GM19099 (cell line): ENCODE results near the gene TXNDC12.

ENCODE experiments used
- POLR2A ChIP-seq: IDR thresholded peaks from 3 replicates; pipeline ENCODE4 v1.6.1; 2011; ENCODE audit warnings: low read depth; ENCODE audit not compliant: insufficient read length; ENCODE audit errors: extremely low read depth

Gene TXNDC12

DNA sequence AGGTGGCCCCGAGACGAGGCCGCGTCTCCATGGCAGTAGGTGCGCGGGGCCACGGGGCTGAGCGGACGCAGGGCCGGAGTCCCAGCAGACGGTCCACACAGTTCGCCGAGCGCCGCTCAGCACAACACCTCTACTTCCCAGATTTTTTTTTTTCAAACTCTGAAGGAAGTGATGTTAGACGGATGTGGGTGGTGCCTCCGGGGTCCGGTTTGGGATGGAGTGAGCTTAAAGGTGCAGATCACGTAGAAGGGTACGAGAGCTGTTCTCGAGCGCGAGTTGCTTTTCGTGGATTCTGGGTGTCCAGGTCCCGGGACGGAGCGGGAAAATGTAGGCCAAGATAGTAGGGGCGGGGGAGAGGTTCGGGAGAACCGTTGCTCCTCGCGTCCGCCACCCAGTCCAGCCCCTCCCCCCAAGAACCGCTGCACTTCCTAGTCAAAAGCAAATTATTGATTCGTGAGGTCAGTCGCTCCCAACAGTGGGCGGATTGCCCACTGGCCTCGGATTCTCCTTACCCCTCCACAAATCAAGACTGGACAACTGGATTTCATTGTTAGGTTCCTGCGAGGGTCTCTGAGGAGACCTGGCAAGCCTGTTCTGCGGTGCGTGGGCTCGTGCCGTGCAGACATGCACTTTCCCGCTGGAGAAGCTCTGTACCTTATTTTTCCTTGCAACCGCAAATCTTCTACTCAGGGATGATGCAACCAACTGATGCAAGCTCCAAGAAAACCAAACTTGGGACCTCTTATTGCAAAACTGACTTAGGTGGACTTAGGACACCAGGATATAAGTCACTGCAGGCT lies at the start of gene TXNDC12:
TSS of gene TXNDC12 (minus strand) at position 126 of the 800 bp plus-strand sequence. CDS start at position 31, 95 bp downstream.
- TF ChIP-seq POLR2A: peak; percentile 81

DNA sequence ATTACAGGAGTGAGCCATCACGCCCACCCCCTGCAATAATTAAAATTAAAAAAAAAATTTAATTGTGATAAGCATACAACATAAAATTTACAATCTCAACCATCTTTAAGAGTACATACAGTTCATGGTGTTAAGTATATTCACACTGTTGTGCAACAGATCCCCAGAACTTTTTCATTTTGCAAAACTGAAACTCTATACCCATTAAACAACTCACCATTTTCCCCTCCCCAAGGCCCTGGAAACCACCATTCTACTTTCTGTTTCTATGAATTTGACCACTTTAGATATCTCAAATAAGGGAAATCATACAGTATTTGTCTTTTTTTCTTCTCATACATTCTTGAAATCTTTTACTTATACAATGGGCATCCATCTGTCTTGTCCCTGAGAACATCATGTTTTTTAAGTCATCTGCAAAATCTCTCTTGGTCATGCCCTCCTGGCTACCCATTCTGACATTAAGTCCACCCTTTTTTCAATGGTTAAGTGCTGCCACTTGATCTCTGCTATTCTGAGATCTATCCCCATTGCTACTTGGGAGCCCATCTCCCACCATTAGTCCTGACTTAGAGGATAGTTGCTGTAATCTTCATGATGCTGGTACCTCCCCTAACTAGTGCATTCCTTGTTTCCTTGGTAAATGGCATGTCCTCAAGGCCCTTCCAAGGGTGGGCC lies 47.5 kb upstream of the TXNDC12 start:
- TF ChIP-seq POLR2A: no peak

GRCh38 chr1:52098139-52098871 lies 43.3 kb upstream of the TXNDC12 start:
- TF ChIP-seq POLR2A: no peak

- TF ChIP-seq POLR2A: no peak
Observed at GRCh38 chr1:52096216-52096615, 41.2 kb upstream of the TXNDC12 start.

GRCh38 chr1:52080014-52080415 lies 25.0 kb upstream of the TXNDC12 start:
- TF ChIP-seq POLR2A: no peak

DNA sequence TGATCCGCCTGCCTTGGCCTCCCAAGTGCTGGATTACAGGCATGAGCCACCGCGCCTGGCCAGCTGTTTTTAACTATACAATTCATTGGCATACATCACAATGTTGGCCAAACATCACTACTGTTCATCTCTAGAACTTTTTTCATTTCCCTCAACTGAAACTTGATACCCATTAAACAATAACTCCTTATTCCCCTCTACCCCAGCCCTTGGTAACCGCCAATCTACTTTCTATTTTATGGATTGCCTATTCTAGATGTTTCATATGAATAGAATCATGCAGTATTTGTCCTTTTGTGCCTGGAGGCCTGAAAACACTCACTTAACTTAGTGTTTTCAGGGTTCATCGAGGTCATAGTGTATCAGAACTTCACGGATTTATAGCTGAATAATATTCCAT lies 17.3 kb upstream of the TXNDC12 start:
- TF ChIP-seq POLR2A: no peak

DNA sequence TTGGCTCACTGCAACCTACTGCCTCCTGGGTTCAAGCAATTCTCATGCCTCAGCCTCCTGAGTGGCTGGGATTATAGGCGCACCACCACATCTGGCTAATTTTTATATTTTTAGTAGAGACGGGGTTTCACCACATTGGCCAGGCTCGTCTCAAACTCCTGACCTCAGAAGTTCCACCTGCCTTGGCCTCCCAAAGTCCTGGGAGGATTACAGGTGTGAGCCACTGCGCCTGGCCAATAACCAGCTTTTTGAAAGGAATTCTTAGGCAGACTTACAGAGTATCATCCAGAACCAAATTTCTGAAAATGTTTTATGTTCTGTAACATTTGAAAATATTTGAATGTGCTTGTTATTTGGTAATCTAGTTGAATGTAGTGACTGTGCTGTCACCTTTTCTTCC lies 15.7 kb upstream of the TXNDC12 start:
- TF ChIP-seq POLR2A: no peak

DNA sequence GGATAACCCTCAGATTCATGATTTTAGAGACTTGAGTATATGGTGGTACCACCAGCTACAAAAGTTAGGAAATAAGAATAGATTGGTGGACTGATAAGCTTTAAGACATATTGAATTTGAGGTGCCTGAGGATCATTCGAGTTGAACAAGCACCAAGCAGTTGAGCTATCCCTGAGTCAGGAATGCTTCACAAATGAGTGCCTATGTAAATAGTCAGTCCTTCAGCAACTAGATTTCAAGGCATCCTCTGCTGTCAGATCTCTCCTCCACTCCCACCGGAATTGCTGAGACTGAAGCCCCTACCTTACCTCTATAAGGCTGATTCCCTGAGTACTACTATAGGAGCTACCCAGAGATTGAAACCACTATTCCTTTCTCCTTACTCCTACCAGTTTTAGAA lies 8.2 kb upstream of the TXNDC12 start:
- no peak for TF ChIP-seq POLR2A

GRCh38 chr1:52060822-52061221 lies 5.8 kb upstream of the TXNDC12 start:
- no peak for TF ChIP-seq POLR2A

DNA sequence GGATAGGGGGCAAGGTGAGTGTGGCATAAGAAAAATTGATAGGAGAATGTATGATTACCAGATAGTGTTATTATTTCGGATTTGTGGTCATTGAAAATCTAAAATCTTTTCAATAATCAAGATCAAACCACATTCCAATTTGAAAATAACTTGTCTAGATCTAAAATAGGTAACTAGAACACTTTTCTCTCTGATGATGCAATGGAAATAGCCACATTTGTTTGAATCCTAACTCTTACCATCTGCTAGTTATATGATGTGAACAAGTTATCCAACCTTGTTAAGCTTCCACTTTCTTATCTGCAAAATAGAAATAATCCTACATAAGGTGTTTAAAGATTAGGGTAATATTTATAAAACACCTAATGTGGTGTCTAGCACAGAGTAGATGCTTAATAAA lies 4.9 kb upstream of the TXNDC12 start:
- no peak for TF ChIP-seq POLR2A

DNA sequence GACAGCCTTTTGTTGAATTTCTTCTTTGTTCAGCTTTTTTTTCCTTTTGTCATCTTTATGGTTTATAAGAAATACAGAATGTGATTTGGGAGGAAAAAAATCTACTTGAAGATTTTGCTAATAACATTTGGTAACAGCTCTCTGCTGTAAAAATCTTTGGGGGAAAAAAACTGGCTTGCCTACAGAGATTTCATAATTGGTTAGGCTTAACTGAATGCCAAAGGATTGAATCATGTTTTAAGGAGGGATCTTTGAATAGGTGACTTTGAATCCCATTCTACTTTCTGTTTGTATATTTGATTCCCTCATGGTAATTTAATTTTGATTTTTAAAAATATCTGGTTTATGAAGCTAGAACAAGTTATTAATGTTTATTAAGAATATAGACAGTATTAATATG lies 4.3 kb upstream of the TXNDC12 start:
- TF ChIP-seq POLR2A: no peak

GRCh38 chr1:52057876-52058415 lies 3.0 kb upstream of the TXNDC12 start:
- TF ChIP-seq POLR2A: no peak

DNA sequence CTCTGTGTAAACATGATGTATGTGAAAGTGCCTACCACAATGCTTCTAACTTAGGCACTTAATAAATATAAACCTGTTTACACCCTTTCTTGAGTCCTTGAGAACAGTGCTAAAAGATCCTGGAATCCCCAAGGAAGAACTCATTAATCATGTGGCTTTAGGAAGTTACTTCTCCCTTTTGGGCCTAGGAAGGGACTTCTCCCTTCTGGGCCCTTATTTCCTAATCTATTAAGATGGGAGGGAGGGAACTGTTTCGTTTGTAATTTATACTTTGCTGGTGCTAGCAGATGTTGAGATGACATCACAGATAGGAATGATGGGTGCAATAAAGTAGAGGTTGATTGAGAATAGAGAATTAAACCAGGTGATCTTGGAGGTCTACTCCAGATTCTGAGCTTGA lies 2.3 kb upstream of the TXNDC12 start:
- no peak for TF ChIP-seq POLR2A

DNA sequence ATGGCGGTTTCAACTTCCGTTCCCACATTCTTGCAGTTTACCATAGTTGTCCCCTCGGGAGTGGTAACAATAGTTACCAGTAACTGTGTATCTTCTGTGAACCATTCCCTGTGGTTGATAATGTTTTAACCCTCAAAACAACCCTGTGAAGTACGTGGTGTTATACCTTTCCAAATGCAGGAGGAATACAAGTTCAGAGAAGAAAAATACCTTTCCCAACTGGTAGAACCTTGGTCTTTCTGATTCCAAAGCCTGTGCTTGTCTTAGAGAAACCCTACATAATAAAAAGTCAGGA lies 1.9 kb upstream of the TXNDC12 start:
- TF ChIP-seq POLR2A: no peak

GRCh38 chr1:52056163-52056936 lies 1.4 kb upstream of the TXNDC12 start, which contains the start of gene BTF3L4:
BTF3L4 (plus strand) TSS chr1:52056295; CDS start chr1:52059848, 3,553 bp downstream.
- peak; percentile 73 for TF ChIP-seq POLR2A
